Keratinocyte (primary cell): ENCODE measurements around the gene CKM. TPM values are rescaled to one million over a fixed set of nuclear protein-coding genes. Genes with fewer than 3 reads are reported as not detected.

Experiments used
- DNase-seq: peaks from one replicate; pipeline ENCODE4 v3.0.0-alpha.2; 2011; ENCODE audit warnings: low read depth, missing footprints, low spot score
- FAIRE-seq: peaks from 2 replicates; lab custom pipeline; 2011; peaks lifted over from hg19 to GRCh38; lab: Jason Lieb, UNC
- H2AFZ ChIP-seq: 2 replicates; pipeline ENCODE4 v1.6.0; 2012; ENCODE audit warnings: low read length, control low read depth, inconsistent platforms; ENCODE audit not compliant: control insufficient read depth
- H3K27ac ChIP-seq: 2 replicates; pipeline ENCODE4 v1.5.1; 2011; ENCODE audit warnings: low read length; ENCODE audit not compliant: control insufficient read depth, insufficient read depth
- H3K27me3 ChIP-seq: 3 replicates; pipeline ENCODE4 v1.6.0; 2011; ENCODE audit warnings: low read length; ENCODE audit not compliant: control insufficient read depth, insufficient read depth; ENCODE audit errors: extremely low read depth
- H3K36me3 ChIP-seq, 2 experiments: 2 replicates in 1 of 2; 3 replicates in 1 of 2; pipeline ENCODE4 v1.5.1; 2011; ENCODE audit warnings: low read length in 2 of 2, mild to moderate bottlenecking in 1 of 2; ENCODE audit not compliant: control insufficient read depth in 2 of 2, insufficient read depth in 2 of 2; ENCODE audit errors: extremely low read depth in 1 of 2
- H3K4me1 ChIP-seq: 3 replicates; pipeline ENCODE4 v1.5.1; 2011; ENCODE audit warnings: low read length; ENCODE audit not compliant: control insufficient read depth, insufficient read depth; ENCODE audit errors: extremely low read depth
- H3K4me2 ChIP-seq: 3 replicates; pipeline ENCODE4 v1.6.0; 2011; ENCODE audit warnings: low read depth, low read length; ENCODE audit not compliant: control insufficient read depth, insufficient read depth; ENCODE audit errors: extremely low read depth
- H3K4me3 ChIP-seq, 3 experiments: fragments of 200-600 bp in 1 of 3; sonication (generic) in 1 of 3; 2 replicates in 2 of 3; 3 replicates in 1 of 3; pipeline ENCODE4 v1.5.1; 2011 to 2016; ENCODE audit warnings: low read length in 3 of 3, mild to moderate bottlenecking in 3 of 3, control low read depth in 2 of 3, inconsistent platforms in 1 of 3, low read depth in 1 of 3, mixed read lengths in 1 of 3, mixed run types in 1 of 3, moderate library complexity in 1 of 3; ENCODE audit not compliant: control insufficient read depth in 2 of 3, insufficient read depth in 2 of 3; ENCODE audit errors: extremely low read depth in 1 of 3
- H3K79me2 ChIP-seq: 2 replicates; pipeline ENCODE4 v1.6.0; 2012; ENCODE audit warnings: low read length; ENCODE audit not compliant: control insufficient read depth, insufficient read depth
- H3K9ac ChIP-seq: 3 replicates; pipeline ENCODE4 v1.6.0; 2011; ENCODE audit warnings: low read length; ENCODE audit not compliant: control insufficient read depth, insufficient read depth; ENCODE audit errors: extremely low read depth
- H3K9me1 ChIP-seq: 3 replicates; pipeline ENCODE4 v1.6.0; 2011; ENCODE audit warnings: low read length; ENCODE audit not compliant: control insufficient read depth, insufficient read depth; ENCODE audit errors: extremely low read depth
- H3K9me3 ChIP-seq: 2 replicates; pipeline ENCODE4 v1.5.1; 2012; ENCODE audit warnings: low read depth, low read length; ENCODE audit not compliant: control insufficient read depth
- H4K20me1 ChIP-seq: 3 replicates; pipeline ENCODE4 v1.6.0; 2011; ENCODE audit warnings: low read length; ENCODE audit not compliant: control insufficient read depth, insufficient read depth; ENCODE audit errors: extremely low read depth
- CTCF ChIP-seq, 3 experiments: IDR thresholded peaks in 1 of 3; conservative IDR thresholded peaks in 1 of 3; optimal IDR thresholded peaks in 1 of 3; 2 replicates in 2 of 3; 3 replicates in 1 of 3; pipeline versions ENCODE3 to v1.5.1; 2011; ENCODE audit warnings: low read length in 3 of 3, mild to moderate bottlenecking in 3 of 3, moderate library complexity in 2 of 3, control low read depth in 1 of 3, inconsistent platforms in 1 of 3; ENCODE audit not compliant: insufficient read depth in 2 of 3; ENCODE audit errors: extremely low read depth in 1 of 3
- EZH2 ChIP-seq: IDR thresholded peaks from one replicate; pipeline ENCODE4 v1.6.1; 2012; ENCODE audit warnings: inconsistent platforms, mild to moderate bottlenecking, low read length, moderate library complexity
- dilution Hi-C: fragments of 300-500 bp; cut with MboI; formaldehyde crosslinking; loops from one replicate; pipeline ENCODE4 v1.7.0; 2020; ENCODE audit warnings: low sequenced_read_pairs; ENCODE audit not compliant: extremely low pct_ligation_motif_present
- polyA plus RNA-seq, 5 experiments: library from polyadenylated mRNA; depleted of rRNA in 3 of 5; stranded (reverse) in 3 of 5; stranded (forward) in 1 of 5; unstranded in 1 of 5; fragments of >200 nt; gene quantifications; 1 replicate in 1 of 5; 2 replicates in 3 of 5; 3 replicates in 1 of 5; pipeline versions ENCODE4 v1.2.1 to v1.2.3, GENCODE V29; 2011 to 2012; ENCODE audit warnings: missing spikeins in 2 of 5, low read depth in 1 of 5, low replicate concordance in 1 of 5

Gene CKM
- polyA plus RNA-seq, 1 donor (not counting 4 experiments of a cell fraction or from before 2014, with no cell fraction given) = not detected

- H3K4me2 ChIP-seq = no peak overlapping the region
- H3K4me3 ChIP-seq = no peak overlapping the region
- DNase-seq (no peak), FAIRE-seq (no peak)
- no peaks in the 10 kb centered on the region for H3K9me1 ChIP-seq
- TF ChIP-seq CTCF (optimal IDR thresholded peaks at IDR 0.05 in 1 of 3, IDR thresholded peaks at IDR 0.05 in 1 of 3, conservative IDR thresholded peaks at IDR 0.05 in 1 of 3; ENCODE audit: extremely low read depth in 1 of 3, insufficient read depth in 2 of 3, low read length in 3 of 3) = no peak
- TF ChIP-seq EZH2 = no peak
- no peak overlapping the region for H3K9ac ChIP-seq
- H2AFZ ChIP-seq = no peak overlapping the region
- H3K9me3 ChIP-seq = no peaks in the 10 kb centered on the region
- no peaks in the 10 kb centered on the region for H3K27me3 ChIP-seq
- dilution Hi-C loops = no loop called here
- no peaks in the 10 kb centered on the region for H3K4me1 ChIP-seq
- no peak overlapping the region for H3K27ac ChIP-seq
- peaks cover under 1% of the 10 kb centered on the region for H4K20me1 ChIP-seq
- peaks cover 42 to 45% of the 10 kb centered on the region in 2 experiments for H3K36me3 ChIP-seq
- no peaks in the 10 kb centered on the region for H3K79me2 ChIP-seq
These were observed 34.2 kb upstream of the CKM start for GRCh38 chr19:45356760-45357444.

- Histone ChIP-seq H3K36me3 (peaks cover 42 to 43% of the 10 kb centered on the region in 2 experiments), H2AFZ (no peak overlapping the region), H3K9ac (no peak overlapping the region), H3K79me2 (no peaks in the 10 kb centered on the region), H3K9me1 (no peaks in the 10 kb centered on the region), H3K27me3 (no peaks in the 10 kb centered on the region), H3K4me2 (no peak overlapping the region), H4K20me1 (peaks cover 3% of the 10 kb centered on the region), H3K9me3 (no peaks in the 10 kb centered on the region), H3K4me3 (no peak overlapping the region), H3K4me1 (no peaks in the 10 kb centered on the region), H3K27ac (no peak overlapping the region)
- FAIRE-seq (no peak), DNase-seq (no peak)
- dilution Hi-C loops = no loop called here
- no peak for TF ChIP-seq EZH2
- TF ChIP-seq CTCF (optimal IDR thresholded peaks at IDR 0.05 in 1 of 3, IDR thresholded peaks at IDR 0.05 in 1 of 3, conservative IDR thresholded peaks at IDR 0.05 in 1 of 3; ENCODE audit: extremely low read depth in 1 of 3, insufficient read depth in 2 of 3, low read length in 3 of 3) = no peak
These were observed 33.2 kb upstream of the CKM start for GRCh38 chr19:45355910-45356309.
